NCI-H2081 (cell line): ENCODE results near the gene PLA2G2A.
"Not testable (repeated sequence)": the region's sequence is repeated elsewhere in the genome, so short reads cannot be mapped to it uniquely, and the experiment has no call there.

Experiments used
- DNase-seq, 2 experiments: peaks; one replicate each; lab custom pipeline; 2025; lab: John Stamatoyannopoulos, UW

PLA2G2A gene, protein sequence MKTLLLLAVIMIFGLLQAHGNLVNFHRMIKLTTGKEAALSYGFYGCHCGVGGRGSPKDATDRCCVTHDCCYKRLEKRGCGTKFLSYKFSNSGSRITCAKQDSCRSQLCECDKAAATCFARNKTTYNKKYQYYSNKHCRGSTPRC

DNA sequence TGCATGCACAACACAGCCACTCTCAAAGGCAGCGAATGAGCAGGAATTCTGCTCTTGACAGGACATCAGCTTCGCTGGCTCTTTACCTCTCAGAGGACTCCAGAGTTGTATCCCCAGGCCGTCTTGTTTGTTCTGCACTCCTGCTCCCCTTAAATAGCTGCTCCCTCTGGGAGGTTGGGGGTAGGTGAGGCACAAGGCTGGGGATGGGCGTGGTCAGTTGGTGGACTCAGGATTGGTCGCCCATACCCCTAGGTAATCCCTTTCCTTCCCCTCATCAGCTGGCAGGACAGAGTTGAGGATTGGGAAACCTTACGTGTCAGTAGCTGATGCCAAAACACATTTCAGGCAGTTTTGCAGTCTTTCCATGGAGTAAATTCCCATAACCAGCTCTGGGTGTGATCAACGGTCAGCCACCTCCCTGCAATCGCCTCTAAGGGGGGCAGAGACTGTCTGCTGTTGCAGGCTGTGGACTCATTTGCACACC, at the start of gene PLA2G2A:
PLA2G2A (minus strand) TSS at position 125 of the 484 bp plus-strand sequence. CDS start 845 bp downstream, outside the sequence.
- DNase-seq: no peak

DNA sequence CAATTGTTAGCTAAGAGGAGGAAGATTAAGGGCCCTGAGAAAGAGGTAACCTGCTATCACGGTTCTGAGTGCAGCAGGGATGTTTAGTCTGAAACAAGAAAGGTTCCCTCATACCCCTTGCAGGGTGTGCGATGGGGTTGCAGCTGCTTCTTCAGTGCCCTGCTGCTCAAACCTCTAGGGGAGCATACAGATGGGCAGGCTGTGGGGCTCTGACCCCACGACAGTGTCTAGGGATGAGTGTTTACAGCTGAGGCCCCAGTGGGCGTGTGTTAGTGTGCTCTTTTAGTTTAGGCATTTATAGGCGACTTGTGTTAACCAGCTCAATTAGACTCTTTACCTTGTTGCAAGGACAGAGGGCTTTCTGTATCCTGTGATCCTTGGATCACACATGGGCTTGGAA, 49.3 kb upstream of the PLA2G2A start:
- DNase-seq: no peak

DNA sequence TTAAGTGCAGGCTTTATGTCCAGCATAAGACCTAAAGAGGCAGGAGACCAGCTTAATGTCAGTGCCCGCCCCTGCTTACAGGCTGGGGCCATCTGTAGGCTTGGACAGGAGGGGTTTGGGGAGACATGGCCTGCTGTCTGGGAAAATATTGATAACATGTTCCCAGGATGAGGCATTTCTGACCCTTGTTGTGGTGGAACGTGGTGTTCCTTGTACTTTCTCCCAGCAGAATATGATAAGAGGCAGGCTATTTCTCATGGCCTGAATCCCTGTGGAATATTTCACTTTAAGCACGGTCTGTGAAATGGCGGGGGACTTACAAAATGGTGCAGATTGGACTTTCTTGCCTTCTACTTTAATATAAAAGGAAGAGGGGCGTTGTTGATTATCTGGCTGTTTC, 48.7 kb upstream of the PLA2G2A start:
- no peak for DNase-seq

DNA sequence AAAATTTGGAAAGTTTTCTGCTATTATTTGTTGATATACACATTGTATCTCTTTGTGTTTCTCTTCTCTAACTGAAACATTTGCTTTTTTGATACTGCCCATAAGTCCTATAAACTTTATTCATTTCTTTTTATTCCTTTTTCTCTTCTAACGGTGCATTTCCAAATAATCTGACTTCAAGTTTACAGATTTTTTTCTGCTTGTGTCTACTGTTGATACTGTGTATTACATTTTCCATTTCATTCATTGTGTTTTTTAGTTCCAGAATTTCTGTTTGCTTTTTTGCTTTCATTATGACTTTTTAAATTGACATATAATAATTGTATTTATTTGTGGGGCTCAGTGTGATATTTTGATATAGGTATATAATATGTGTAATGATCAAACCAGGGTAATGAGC, 38.3 kb upstream of the PLA2G2A start:
- DNase-seq: no peak

DNA sequence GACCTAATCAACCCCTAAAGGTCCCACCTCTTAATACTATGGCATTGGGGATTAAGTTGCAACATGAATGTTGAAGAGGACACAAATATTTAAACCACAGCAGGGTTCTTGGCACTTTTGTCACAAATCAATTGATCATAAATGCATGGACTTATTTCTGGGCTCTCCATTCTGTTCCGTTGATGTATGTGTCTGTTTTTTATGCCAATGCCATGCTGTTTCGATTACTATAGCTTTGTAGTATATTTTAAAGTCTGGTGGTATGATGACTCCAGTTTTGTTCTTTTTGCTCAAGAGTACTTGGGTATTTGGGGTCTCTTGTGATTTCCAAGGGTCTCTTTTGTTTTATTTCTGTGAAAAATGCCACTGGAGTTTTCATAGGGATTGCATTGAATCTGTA, 34.7 kb upstream of the PLA2G2A start:
- no peak for DNase-seq

DNA sequence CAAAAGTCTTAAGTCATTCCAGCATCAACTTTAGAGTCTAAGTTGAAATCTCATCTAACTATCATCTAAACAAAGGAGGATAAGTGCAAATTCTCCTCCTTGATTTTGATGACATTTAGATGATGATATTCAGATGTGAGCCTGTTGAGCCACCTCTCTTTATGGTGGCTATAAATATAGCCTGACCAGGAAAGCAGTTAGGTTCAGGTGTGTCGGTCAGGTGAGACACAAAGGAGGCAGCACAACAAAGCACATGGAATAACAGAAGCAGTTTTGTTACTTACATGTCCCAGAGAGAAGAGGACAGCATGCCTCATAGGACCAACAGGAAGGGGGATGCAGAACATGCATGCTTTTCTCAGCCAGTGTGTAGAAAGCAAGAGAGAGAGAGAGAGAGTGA, 30.6 kb upstream of the PLA2G2A start:
- DNase-seq: no peak

DNA sequence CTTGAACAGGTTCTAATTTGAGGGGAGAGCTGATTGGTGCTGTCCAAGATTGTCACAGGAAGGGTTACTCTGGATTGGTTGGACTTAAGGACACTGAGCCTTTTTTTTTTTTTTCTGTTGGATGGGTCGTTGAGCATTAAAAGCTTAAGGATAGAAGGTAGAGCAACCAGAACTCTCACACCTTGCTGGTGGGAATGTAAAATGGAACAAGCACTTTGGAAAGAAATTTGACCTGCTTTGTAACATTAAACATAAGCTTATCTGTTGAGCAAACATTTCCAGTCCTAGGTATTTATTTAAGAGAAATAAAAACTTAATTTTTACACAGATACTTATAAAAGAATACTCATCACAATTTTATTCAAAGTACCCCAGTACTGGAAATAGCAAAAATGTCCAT, 29.8 kb upstream of the PLA2G2A start:
- no peak for DNase-seq

DNA sequence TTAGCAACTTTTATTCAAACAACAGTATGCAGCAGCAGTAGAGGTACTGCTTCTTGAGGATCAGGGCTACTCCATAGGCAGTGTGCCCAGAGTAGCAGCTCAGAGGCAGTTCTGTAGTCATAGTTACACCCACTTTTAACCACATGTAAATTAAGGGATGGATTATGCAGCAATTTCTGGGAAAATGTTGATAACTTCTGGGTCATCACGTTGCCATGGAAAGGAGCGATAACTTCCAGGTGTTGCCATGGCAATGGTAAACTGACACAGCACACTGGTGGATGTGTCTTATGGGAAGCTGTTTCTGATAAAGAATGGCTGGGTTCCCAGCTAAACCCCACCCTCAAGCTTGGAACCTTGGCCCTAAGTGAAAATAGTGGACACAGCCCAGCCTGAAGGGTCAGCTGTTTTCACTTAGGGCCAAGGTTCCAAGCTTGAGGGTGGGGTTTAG, 29.0 kb upstream of the PLA2G2A start:
- DNase-seq: no peak

DNA sequence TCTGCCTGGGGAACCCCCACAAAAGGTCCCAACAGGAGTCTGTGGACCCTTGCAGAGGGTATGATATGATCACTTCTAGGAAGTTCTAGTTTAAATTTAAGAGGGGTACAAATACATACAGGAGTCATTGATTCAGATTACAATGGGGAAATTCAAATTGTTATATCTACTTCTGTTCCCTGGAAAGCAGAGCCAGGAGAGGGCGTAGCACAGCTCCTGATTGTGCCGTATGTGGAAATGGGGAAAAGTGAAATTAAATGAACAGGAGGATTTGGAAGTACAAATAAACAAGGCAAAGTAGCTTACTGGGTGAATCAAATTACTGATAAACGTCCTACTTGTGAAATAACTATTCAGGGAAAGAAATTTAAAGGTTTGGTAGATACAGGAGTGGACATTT, 19.4 kb upstream of the PLA2G2A start:
- DNase-seq: not testable (repeated sequence)

DNA sequence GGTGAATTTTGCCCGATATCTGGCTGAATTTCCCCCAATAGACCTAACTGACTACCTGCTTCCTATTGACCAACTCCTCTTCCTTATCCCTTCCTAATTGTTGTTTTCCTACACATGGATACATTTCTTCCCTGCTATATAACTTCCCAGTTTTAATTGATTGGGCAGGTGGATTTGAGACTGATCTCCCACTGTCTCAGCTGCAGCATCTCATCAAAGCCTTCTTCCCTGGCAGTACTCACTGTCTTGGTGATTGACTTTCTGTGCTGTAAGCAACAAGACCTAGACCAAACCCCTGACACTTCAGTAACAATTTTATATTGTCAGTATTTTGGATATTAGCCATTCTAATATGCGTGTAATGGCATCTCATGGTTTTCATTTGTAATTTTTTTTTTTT, 11.3 kb upstream of the PLA2G2A start:
- no peak for DNase-seq

DNA sequence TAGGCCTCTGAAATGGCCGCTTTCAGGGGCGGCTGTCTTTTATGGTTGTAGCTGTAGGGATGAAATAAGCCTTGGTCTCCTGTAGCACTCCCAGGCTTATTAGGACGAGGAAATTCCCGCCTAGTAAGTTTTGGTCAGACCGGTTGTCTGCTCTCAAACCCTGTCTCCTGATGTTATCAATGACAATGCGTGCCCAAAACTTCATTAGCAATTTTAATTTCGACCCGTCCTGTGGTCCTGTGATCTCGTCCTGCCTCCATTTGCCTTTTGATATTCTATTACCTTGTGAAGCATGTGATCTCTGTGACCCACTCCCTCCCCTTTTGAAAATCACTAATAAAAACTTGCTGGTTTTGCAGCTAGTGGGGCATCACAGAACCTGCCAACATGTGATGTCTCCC, 10.8 kb upstream of the PLA2G2A start:
- DNase-seq: not testable (repeated sequence)

DNA sequence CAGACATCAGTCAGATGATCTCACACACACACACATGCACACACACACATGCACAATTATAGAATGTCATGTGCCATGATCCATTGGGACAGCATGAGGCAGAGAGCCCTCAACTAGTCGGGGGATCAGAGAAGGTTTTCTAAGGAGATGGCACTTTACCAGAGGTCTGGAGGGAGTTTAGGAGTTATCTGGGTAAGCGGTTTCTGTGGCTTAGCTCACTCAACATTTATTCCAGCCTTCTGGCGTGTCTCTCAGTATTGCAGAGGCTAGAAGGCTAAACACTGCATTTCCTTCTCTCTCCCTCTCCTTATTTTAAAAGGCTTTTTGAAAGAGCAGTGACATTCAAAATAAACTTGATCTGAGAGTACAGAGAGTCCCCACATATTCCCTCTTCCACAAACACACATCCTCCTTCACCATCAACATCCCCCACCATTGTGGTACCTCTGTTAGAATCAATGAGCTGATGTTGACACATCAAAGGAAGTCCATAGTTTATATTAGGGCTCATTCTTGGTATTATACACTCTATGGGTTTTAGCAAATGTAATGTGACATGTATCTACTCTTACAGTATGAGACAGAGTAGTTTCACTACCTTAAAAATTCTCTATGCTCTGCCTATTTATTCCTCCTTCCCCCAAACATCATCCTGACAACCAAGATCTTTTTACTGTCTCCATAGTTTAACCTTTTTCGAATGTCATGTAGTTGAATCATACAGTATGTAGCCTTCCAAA, 9.0 kb upstream of the PLA2G2A start:
- DNase-seq: no peak

DNA sequence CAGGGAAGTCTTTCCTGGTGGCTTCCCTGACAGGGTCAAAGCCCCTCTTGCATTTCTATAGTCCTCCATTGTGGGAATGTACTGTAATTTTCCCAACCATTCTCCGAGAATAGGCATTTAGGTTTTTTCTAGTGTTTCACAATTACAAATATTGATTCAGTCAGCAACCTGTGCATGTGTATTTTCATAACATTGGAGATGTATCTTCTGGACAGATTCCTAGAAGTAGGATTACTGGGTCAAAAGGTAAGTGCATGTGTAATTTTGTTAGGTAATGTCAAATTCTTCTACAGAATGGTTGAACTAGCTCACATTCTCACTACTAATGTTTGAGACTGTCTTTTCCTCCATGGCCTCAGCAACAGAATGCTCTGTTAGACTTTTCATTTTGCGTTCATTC, 8.3 kb upstream of the PLA2G2A start:
- no peak for DNase-seq

DNA sequence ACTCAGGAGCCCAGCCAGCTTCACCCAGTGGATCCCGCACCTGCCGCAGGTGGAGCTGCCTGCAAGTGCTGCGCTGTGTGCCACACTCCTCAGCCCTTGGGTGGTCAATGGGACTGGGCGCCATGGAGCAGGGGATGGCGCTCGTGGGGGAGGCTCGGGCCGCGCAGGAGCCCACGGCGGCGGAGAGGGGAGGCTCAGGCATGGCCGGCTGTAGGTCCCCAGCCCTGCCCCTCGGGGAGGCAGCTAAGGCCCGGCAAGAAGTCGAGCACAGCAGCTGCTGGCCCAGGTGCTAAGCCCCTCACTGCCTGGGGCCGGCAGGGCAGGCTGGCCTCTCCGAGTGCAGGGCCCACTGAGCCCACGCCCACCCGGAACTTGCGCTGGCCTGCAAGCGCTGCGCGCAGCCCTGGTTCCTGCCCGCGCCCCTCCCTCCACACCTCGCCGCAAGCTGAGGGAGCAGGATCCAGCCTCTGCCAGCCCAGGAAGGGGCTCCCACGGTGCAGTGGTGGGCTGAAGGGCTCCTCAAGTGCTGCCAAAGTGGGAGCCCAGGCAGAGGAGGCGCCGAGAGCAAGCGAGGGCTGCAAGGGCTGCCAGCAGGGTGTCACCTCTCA, 5.1 kb upstream of the PLA2G2A start:
- not testable (repeated sequence) for DNase-seq

DNA sequence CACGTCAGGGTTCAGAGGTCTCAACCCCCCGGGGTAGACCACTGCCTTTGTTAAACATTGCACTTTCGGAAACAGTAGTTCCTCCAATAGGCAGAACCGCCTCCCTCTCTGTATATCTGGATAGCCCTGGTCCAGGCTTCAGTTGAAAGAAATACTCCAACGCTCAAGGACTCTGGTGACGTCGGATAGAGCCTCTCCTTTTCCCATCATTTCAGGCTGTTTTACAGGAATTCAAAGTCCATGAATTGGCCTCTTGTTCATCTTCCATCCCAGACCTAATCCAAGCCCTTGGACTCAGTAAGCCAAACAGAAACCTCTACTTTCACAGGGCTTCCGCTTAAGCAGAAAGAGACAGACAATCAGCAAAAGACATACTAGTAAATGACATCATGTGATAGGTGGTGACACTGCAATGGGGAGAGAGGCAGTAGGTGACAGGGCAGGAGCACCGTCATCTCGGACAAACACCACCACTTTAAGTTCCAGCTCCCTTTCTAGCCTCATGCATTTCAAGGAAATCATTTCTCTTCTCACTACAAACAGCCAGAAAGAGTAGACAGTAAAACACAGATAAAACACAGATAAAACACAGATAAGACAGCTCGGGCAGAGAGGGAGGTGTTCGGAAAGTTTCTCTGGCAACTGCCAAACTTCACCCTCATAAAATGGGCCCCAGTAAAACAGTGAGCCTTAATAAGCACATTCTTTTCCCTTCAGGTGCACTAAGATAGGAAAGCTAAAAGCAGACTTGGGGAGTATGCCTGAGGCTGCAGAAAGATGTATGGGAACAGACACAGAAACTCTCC, 2.3 kb upstream of the PLA2G2A start:
- DNase-seq: no peak

DNA sequence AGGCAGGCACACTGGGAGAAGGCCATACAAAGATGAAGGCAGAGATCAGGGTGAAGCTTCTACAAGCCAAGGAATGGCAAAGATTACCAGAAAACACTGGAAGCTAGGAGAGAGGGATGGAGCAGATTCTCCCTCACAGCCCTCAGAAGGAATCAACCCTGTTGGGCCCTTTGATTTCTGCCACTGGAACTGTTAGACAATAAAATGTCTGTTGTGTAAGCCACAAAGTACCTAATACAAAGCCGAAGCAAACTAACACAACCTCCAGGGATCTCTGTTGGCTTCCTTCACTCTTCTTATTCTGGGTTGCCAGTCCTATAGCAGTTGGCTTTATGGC, 1.7 kb upstream of the PLA2G2A start:
- no peak for DNase-seq

DNA sequence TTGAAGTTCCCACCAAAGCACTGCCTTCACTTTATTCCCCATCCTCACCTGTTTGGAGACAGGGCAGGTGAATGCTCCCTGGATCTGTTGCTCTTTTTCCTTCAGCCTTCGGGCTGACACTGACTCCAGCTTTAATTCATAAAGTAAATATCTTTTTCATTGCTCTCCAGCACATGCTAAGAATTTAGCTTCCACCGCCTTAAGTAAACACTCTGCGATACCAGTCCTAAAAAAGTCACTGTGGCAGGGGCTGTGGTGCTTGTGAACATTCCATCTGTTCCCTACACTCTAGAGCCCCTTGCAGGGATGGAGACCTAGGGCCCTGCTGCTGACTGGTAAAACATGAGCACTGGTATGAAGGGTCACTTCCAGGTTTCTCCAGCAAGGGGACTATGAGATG, 896 bp upstream of the PLA2G2A start:
- no peak for DNase-seq

DNA sequence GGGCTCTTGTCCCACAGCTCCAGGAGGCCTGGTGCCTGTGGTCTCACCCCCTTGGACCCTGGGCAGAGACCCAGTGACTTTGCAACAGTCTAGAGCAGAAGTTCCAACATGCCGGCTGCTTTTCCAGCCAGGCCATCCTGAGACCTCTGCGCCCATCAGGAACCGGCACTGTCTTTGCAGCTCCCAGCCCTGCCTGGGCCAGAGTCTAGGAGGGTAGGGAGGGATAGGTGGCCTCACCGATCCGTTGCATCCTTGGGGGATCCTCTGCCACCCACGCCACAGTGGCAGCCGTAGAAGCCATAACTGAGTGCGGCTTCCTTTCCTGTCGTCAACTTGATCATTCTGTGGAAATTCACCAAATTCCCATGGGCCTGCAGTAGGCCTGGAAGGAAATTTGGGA, 1.3 kb downstream of the PLA2G2A start:
- DNase-seq: no peak

DNA sequence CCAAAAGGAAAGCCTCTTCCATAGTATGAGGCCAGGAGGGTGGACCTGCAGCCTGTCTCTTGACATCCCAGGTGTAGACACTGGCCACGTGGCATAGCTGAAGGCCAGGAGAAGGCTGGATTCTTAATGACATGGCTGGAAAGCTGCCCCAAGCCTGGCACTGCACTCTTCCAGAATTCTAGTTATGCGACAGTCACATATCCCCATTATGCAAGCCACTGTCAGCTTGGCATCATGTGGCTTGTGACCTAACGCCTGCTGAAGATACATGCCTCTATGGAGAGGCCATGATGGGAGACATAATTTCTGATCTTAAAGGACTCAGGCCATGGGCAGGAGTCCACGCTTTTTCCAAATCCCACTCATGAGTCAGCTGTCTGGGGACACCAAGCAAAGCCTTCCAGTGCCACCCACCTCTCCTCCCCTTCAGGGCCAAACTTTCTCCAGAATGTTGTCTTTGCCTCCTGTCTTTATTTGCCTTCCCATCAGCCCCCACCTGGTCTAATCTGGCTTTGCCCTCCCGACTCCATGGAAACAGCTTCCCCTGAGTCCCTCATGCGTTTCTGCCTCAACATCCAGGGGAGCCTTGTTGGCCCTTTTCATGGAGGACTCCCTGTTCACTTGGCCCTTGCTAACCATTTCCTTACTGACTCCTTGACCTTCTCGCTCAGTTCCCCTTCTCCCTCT, 3.0 kb downstream of the PLA2G2A start:
- DNase-seq: no peak

DNA sequence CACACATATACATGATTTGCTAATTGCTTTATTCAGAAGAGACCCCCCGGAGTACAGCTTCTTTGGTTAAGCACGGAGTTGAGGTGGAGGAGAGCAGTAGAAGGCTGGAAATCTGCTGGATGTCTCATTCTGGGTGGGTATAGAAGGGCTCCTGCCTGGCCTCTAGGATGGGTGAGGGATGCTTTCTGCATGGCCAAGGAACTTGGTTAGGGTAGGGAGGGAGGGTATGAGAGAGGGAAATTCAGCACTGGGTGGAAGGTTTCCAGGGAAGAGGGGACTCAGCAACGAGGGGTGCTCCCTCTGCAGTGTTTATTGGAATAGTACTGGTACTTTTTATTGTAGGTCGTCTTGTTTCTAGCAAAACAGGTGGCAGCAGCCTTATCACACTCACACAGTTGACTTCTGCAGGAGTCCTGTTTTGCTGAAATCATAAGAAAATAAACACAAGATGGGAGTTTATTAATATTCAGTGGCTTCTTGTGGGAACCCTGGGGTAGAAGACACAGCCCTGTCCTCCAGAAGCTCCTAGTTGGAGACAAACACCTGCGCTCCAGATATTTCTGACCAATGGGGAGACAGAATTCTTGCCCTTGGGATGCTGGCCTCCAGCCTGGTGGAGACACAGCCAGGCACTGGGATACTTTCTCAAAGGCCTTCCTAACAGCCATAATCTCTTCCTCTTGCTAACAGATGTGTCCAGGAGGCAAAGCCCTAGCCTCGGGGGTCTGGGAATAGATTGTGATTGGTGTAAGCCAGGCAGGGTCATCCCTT, 3.8 kb downstream of the PLA2G2A start:
- DNase-seq: no peak

DNA sequence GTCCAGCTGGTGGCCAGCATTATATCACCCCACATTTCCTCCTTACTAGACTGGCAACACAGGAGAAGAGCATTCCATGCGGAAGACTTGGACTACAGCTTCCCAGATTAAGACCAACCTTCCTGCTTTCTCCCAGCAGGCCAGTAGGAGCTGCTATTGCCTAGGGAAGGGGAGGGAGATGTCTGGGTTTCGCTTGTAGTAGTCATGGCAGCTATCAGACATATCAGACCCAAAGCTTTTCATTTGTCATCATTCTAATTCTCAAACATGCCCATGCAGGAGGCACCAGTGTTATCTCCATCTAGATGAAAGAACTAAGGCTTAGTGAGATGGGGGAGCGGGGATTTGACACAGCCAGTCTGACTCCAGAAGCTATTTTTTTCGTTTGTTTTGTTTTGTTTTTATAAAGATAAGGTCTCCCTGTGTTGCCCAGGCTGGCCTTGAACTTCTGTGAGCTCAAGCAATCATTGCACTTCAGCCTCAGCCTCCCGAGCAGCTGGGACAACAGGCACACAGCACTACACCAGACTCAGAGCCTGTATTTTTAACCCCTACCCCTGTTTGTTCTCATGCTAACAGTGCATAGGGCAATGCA, 4.5 kb downstream of the PLA2G2A start:
- DNase-seq: peak; percentile 8 to 14
